Prostate gland (tissue), 2 donors: ENCODE measurements around the gene CHTF18. TPM values are rescaled to one million over a fixed set of nuclear protein-coding genes. Genes with fewer than 3 reads are reported as not detected.

Source experiments
- DNase-seq: peaks from one replicate; pipeline ENCODE4 v3.0.0-alpha.2; 2019; ENCODE audit warnings: low spot score
- H3K27ac ChIP-seq, 2 donors: fragments of 200-600 bp; sonication (generic); 2 replicates each; pipeline ENCODE4 v1.5.1; 2017 to 2019
- H3K27me3 ChIP-seq: fragments of 200-600 bp; sonication (generic); replicated peaks from 2 replicates; pipeline ENCODE4 v1.5.1; 2019; ENCODE audit not compliant: insufficient read depth
- H3K36me3 ChIP-seq, 2 donors: fragments of 200-600 bp; sonication (generic); 1 replicate in 1 of 2; 2 replicates in 1 of 2; pipeline versions ENCODE4 v1.5.1 to v1.8.1; 2017 to 2019
- H3K4me1 ChIP-seq: fragments of 200-600 bp; sonication (generic); replicated peaks from 2 replicates; pipeline ENCODE4 v1.5.1; 2019
- H3K4me3 ChIP-seq, 2 donors: fragments of 200-600 bp; sonication (generic); 2 replicates each; pipeline ENCODE4 v1.5.1; 2017 to 2019
- H3K9me3 ChIP-seq: fragments of 200-600 bp; sonication (generic); 2 replicates; pipeline ENCODE4 v1.5.1; 2017
- POLR2A ChIP-seq: fragments of 450-650 bp; IDR thresholded peaks from one replicate; pipeline ENCODE4 v1.6.1; 2016; ENCODE audit warnings: antibody characterized with exemption, mild to moderate bottlenecking
- POLR2AphosphoS5 ChIP-seq: sonication (generic); formaldehyde crosslinking; IDR thresholded peaks from one replicate; pipeline ENCODE4 v1.6.1; 2017; ENCODE audit warnings: antibody characterized with exemption
- WGBS: methylation state at CpG from one replicate; pipeline ENCODE4 v1.1.5; 2018; 5-methylcytosine and 5-hydroxymethylcytosine counted together
- intact Hi-C: fragments of 100-400 bp; cut with DNase I; formaldehyde crosslinking; loops from one replicate; pipeline ENCODE4 v1.14.2; 2022
- microRNA counts, 2 donors: library from miRNA; unstranded; fragments of <30 nt; microRNA quantifications; one replicate each; lab custom pipeline; 2016 to 2017
- microRNA-seq: library from miRNA; unstranded; fragments of <30 nt; microRNA quantifications from one replicate; pipeline ENCODE4, GENCODE V29; 2016
- small RNA-seq, 2 donors: library from RNA; depleted of rRNA; stranded (forward); fragments of <200 nt; gene quantifications; one replicate each; pipeline ENCODE3, GENCODE V24; 2016
- total RNA-seq, 2 donors: library from RNA; depleted of rRNA; stranded (reverse); fragments of >200 nt; gene quantifications; one replicate each; pipeline ENCODE4 v1.1.0, GENCODE V29; 2016
- TF ChIP-seq, protein P1 (sequence below), 4 experiments: fragments of 200-600 bp in 2 of 4; fragments of 450-650 bp in 2 of 4; sonication (generic) in 2 of 4; IDR thresholded peaks; 1 replicate in 3 of 4; 2 replicates in 1 of 4; pipeline ENCODE4 v1.5.1; 2016 to 2019; ENCODE audit warnings: antibody characterized with exemption in 4 of 4, mild to moderate bottlenecking in 2 of 4, moderate library complexity in 2 of 4

Gene CHTF18
- total RNA-seq, 2 donors from 2014 or later = 7.8 to 57.5 TPM

GRCh38 chr16:844638-845350, 56.4 kb downstream of the CHTF18 start:
- WGBS = 86% methylated on average over 45 of the region's 48 CpGs
- Histone ChIP-seq H3K4me3 (no peak overlapping the region), H3K27ac (no peak overlapping the region), H3K27me3 (no peaks in the 10 kb centered on the region), H3K36me3 (no peaks in the 10 kb centered on the region), H3K9me3 (no peaks in the 10 kb centered on the region), H3K4me1 (no peaks in the 10 kb centered on the region)
- intact Hi-C loops = no loop called here
- DNase-seq = no peak
- no peak for TF ChIP-seq POLR2A
- TF ChIP-seq, protein P1, sequence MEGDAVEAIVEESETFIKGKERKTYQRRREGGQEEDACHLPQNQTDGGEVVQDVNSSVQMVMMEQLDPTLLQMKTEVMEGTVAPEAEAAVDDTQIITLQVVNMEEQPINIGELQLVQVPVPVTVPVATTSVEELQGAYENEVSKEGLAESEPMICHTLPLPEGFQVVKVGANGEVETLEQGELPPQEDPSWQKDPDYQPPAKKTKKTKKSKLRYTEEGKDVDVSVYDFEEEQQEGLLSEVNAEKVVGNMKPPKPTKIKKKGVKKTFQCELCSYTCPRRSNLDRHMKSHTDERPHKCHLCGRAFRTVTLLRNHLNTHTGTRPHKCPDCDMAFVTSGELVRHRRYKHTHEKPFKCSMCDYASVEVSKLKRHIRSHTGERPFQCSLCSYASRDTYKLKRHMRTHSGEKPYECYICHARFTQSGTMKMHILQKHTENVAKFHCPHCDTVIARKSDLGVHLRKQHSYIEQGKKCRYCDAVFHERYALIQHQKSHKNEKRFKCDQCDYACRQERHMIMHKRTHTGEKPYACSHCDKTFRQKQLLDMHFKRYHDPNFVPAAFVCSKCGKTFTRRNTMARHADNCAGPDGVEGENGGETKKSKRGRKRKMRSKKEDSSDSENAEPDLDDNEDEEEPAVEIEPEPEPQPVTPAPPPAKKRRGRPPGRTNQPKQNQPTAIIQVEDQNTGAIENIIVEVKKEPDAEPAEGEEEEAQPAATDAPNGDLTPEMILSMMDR (IDR thresholded peaks at IDR 0.05) = no peak
- no peak for TF ChIP-seq POLR2AphosphoS5

GRCh38 chr16:845351-845745, 56.9 kb downstream of the CHTF18 start:
- H3K27me3 ChIP-seq = no peaks in the 10 kb centered on the region
- no peak overlapping the region for H3K4me3 ChIP-seq
- no peaks in the 10 kb centered on the region for H3K36me3 ChIP-seq
- TF ChIP-seq POLR2A (no peak), POLR2AphosphoS5 (no peak)
- TF ChIP-seq, protein P1 (IDR thresholded peaks at IDR 0.05) = no peak
- H3K9me3 ChIP-seq = no peaks in the 10 kb centered on the region
- DNase-seq = no peak
- 58% methylated on average over 26 of the region's 26 CpGs for WGBS
- H3K4me1 ChIP-seq = no peaks in the 10 kb centered on the region
- intact Hi-C loops = no loop called here
- no peak overlapping the region for H3K27ac ChIP-seq

GRCh38 chr16:847151-847550, 58.7 kb downstream of the CHTF18 start:
- no peaks in the 10 kb centered on the region for H3K36me3 ChIP-seq
- no peak overlapping the region for H3K27ac ChIP-seq
- no peak for DNase-seq
- H3K4me3 ChIP-seq = no peak overlapping the region
- 90% methylated on average over 10 of the region's 10 CpGs for WGBS
- H3K27me3 ChIP-seq = no peaks in the 10 kb centered on the region
- intact Hi-C loops = no loop called here
- TF ChIP-seq POLR2A = no peak
- no peak for TF ChIP-seq POLR2AphosphoS5
- TF ChIP-seq, protein P1 (IDR thresholded peaks at IDR 0.05) = no peak
- H3K9me3 ChIP-seq = no peaks in the 10 kb centered on the region
- no peaks in the 10 kb centered on the region for H3K4me1 ChIP-seq

MicroRNA genes within 50 kb of the gene (microRNA counts, 767-probe panel; counts per million panel counts)
- microRNA hsa-miR-662 (lab: Ali Mortazavi, UCI) = 431 to 1,408 counts per million in 2 donors

Small RNAs within 50 kb of the gene (microRNA-seq; reads per million reads assigned to microRNA genes)
- gene MIR662 = not detected

Small RNAs within 50 kb of the gene (small RNA-seq; reads per million reads assigned to genes)
- gene MIR662 = 0 reads per million in 2 donors

Other genes with a start within 250 kb of the CHTF18 start
- gene PRR35, start 228.2 kb upstream of the CHTF18 start, total RNA-seq = 1 to 10 TPM in 1 of 2 donors, not detected in 1; 5.1 TPM
- gene NHLRC4, start 221.6 kb upstream of the CHTF18 start, total RNA-seq = 1 to 10 TPM; 2.9 to 6.2 TPM
- gene PIGQ, start 218.7 kb upstream of the CHTF18 start, total RNA-seq = 10 to 100 TPM; 70.1 to 85.8 TPM
- gene RAB40C, start 198.6 kb upstream of the CHTF18 start, total RNA-seq = 10 to 100 TPM; 41.8 to 68.0 TPM
- 1 to 10 TPM; 1.5 to 1.9 TPM for gene WFIKKN1, start 157.6 kb upstream of the CHTF18 start, total RNA-seq
- 100 to 1,000 TPM; 179 to 207 TPM for gene METTL26, start 152.3 kb upstream of the CHTF18 start, total RNA-seq
- gene MCRIP2, start 146.8 kb upstream of the CHTF18 start, total RNA-seq = 10 to 100 TPM; 59.5 to 61.6 TPM
- gene WDR90, start 139.3 kb upstream of the CHTF18 start, total RNA-seq = 10 to 100 TPM; 36.8 to 60.4 TPM
- gene RHOT2, start 120.5 kb upstream of the CHTF18 start, total RNA-seq = 100 to 1,000 TPM; 101 to 169 TPM
- 1 to 10 TPM; 4.5 to 4.9 TPM for gene RHBDL1, start 112.9 kb upstream of the CHTF18 start, total RNA-seq
- gene STUB1, start 108.2 kb upstream of the CHTF18 start, total RNA-seq = 100 to 1,000 TPM; 173 to 255 TPM
- gene JMJD8, start 104.3 kb upstream of the CHTF18 start, total RNA-seq = 100 to 1,000 TPM; 121 to 132 TPM
- gene WDR24, start 98.2 kb upstream of the CHTF18 start, total RNA-seq = 10 to 100 TPM; 18.2 to 26.4 TPM
- gene FBXL16, start 82.8 kb upstream of the CHTF18 start, total RNA-seq = 1 to 10 TPM; 6.1 to 9.1 TPM
- gene METRN, start 73.5 kb upstream of the CHTF18 start, total RNA-seq = 10 to 100 TPM; 52.0 to 78.2 TPM
- 10 to 100 TPM; 55.3 to 73.1 TPM for gene ANTKMT, start 67.5 kb upstream of the CHTF18 start, total RNA-seq
- gene CCDC78, start 62.2 kb upstream of the CHTF18 start, total RNA-seq = 1 to 10 TPM; 2.3 to 3.0 TPM
- 10 to 100 TPM in 1 of 2 donors, 1 to 10 TPM in 1; 7.7 to 10.1 TPM for gene HAGHL, start 61.5 kb upstream of the CHTF18 start, total RNA-seq
- gene CIAO3, start 47.6 kb upstream of the CHTF18 start, total RNA-seq = 10 to 100 TPM; 56.7 to 76.6 TPM
- 1 to 10 TPM in 1 of 2 donors, under 1 TPM in 1; 0.74 to 7.3 TPM for gene MSLN, start 27.9 kb upstream of the CHTF18 start, total RNA-seq
- gene RPUSD1, start 239 bp upstream of the CHTF18 start, total RNA-seq = 10 to 100 TPM; 22.0 to 32.4 TPM
- gene GNG13, start 12.1 kb downstream of the CHTF18 start, total RNA-seq = not detected
- gene LMF1, start 182.4 kb downstream of the CHTF18 start, total RNA-seq = 10 to 100 TPM; 86.1 to 87.5 TPM
- 10 to 100 TPM in 1 of 2 donors, under 1 TPM in 1; 0.59 to 11.9 TPM for gene SOX8, start 193.2 kb downstream of the CHTF18 start, total RNA-seq